ENCODE measurements around the gene SLC8A2.

The SLC8A2 gene

DNA sequence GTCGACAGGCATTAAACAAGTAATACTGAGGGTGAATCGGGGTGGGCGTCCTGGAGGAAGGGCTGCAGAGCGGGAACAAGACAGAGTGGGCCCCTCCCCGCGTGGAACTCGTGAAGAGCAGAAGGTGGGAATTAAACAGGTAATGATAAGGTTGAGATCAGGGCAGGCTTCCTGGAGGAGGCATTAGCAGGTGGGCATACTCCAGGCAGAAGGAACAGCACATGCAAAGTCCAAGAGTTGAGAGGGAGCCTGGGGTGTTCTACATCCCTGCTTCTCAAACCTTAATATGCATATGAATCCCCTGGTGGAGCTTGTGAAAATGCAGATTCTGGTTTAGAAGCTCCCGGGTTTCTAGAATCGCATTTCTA lies 23.3 kb downstream of the SLC8A2 start:
- TF ChIP-seq, protein P1, sequence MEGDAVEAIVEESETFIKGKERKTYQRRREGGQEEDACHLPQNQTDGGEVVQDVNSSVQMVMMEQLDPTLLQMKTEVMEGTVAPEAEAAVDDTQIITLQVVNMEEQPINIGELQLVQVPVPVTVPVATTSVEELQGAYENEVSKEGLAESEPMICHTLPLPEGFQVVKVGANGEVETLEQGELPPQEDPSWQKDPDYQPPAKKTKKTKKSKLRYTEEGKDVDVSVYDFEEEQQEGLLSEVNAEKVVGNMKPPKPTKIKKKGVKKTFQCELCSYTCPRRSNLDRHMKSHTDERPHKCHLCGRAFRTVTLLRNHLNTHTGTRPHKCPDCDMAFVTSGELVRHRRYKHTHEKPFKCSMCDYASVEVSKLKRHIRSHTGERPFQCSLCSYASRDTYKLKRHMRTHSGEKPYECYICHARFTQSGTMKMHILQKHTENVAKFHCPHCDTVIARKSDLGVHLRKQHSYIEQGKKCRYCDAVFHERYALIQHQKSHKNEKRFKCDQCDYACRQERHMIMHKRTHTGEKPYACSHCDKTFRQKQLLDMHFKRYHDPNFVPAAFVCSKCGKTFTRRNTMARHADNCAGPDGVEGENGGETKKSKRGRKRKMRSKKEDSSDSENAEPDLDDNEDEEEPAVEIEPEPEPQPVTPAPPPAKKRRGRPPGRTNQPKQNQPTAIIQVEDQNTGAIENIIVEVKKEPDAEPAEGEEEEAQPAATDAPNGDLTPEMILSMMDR (IDR thresholded peaks at IDR 0.05), result no peak
- Histone ChIP-seq H3K4me3 (ENCODE audit: low read depth in 1 of 2, low read length in 1 of 2) (no peak overlapping the region), H3K36me3 (no peaks in the 10 kb centered on the region), H3K4me1 (ENCODE audit: control insufficient read depth in 1 of 2, insufficient read depth in 1 of 2, low read depth in 1 of 2, low read length in 1 of 2) (peaks cover 6 to 10% of the 10 kb centered on the region in 2 experiments), H3K27ac (no peak overlapping the region), H3K27me3 (peaks cover 99% of the 10 kb centered on the region), H3K9me3 (peaks cover 6% of the 10 kb centered on the region)

- no peak overlapping the region for H3K27ac ChIP-seq
- H3K27me3 ChIP-seq, result peaks cover 99% of the 10 kb centered on the region
- H3K4me3 ChIP-seq (ENCODE audit: low read depth in 1 of 2, low read length in 1 of 2), result peak overlapping the region in 1 of 2 experiments; percentile 21
- H3K36me3 ChIP-seq, result no peaks in the 10 kb centered on the region
- TF ChIP-seq, protein P1 (IDR thresholded peaks at IDR 0.05), result no peak
- peaks cover 6% of the 10 kb centered on the region for H3K9me3 ChIP-seq
- H3K4me1 ChIP-seq (ENCODE audit: control insufficient read depth in 1 of 2, insufficient read depth in 1 of 2, low read depth in 1 of 2, low read length in 1 of 2), result peaks cover 6 to 10% of the 10 kb centered on the region in 2 experiments
Observed at GRCh38 chr19:47447470-47448359, 24.0 kb downstream of the SLC8A2 start.

- H3K9me3 ChIP-seq, result peaks cover 6% of the 10 kb centered on the region
- H3K4me3 ChIP-seq (ENCODE audit: low read depth in 1 of 2, low read length in 1 of 2), result peak overlapping the region in 1 of 2 experiments; percentile 21
- H3K27ac ChIP-seq, result no peak overlapping the region
- peaks cover 6 to 10% of the 10 kb centered on the region in 2 experiments for H3K4me1 ChIP-seq (ENCODE audit: control insufficient read depth in 1 of 2, insufficient read depth in 1 of 2, low read depth in 1 of 2, low read length in 1 of 2)
- TF ChIP-seq, protein P1 (IDR thresholded peaks at IDR 0.05), result no peak
- H3K36me3 ChIP-seq, result no peaks in the 10 kb centered on the region
- peaks cover 99% of the 10 kb centered on the region for H3K27me3 ChIP-seq
Observed at GRCh38 chr19:47446534-47447469, 24.9 kb downstream of the SLC8A2 start.

GRCh38 chr19:47445937-47446402 lies 25.7 kb downstream of the SLC8A2 start:
- Histone ChIP-seq H3K27me3 (peaks cover 100% of the 10 kb centered on the region), H3K4me1 (ENCODE audit: control insufficient read depth in 1 of 2, insufficient read depth in 1 of 2, low read depth in 1 of 2, low read length in 1 of 2) (peaks cover 6 to 10% of the 10 kb centered on the region in 2 experiments), H3K4me3 (ENCODE audit: low read depth in 1 of 2, low read length in 1 of 2) (no peak overlapping the region), H3K9me3 (peaks cover 6% of the 10 kb centered on the region), H3K27ac (no peak overlapping the region), H3K36me3 (no peaks in the 10 kb centered on the region)
- TF ChIP-seq, protein P1 (IDR thresholded peaks at IDR 0.05), result no peak

DNA sequence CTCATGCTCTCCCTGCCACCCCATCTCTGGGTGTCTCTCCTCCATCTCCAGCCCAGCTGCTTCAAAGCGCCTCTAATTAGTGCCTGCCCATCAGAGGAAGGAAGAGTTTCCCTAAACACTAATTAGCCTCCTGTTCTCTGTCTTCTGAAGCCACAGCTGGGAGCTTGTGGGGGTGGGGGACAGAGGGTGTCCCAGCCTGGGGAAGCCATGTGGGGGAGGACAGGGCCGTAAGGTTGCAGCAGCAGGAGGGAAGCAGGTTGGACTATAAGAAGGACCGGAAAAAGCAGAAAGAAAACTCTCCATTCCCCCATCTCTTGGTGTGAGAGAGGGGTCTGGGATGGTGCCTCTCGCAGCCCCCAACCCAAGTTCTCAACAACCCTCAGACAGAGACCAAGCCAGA lies 26.2 kb downstream of the SLC8A2 start:
- H3K9me3 ChIP-seq, result peaks cover 6% of the 10 kb centered on the region
- peaks cover 6 to 10% of the 10 kb centered on the region in 2 experiments for H3K4me1 ChIP-seq (ENCODE audit: control insufficient read depth in 1 of 2, insufficient read depth in 1 of 2, low read depth in 1 of 2, low read length in 1 of 2)
- H3K4me3 ChIP-seq (ENCODE audit: low read depth in 1 of 2, low read length in 1 of 2), result no peak overlapping the region
- peaks cover 100% of the 10 kb centered on the region for H3K27me3 ChIP-seq
- no peaks in the 10 kb centered on the region for H3K36me3 ChIP-seq
- TF ChIP-seq, protein P1 (IDR thresholded peaks at IDR 0.05), result no peak
- no peak overlapping the region for H3K27ac ChIP-seq
